A673 (cell line): ENCODE data around the gene FIS1.

Source experiments
- CTCF ChIP-seq: fragments of 300-800, 200-600 bp; sonication (generic); conservative IDR thresholded peaks from 2 replicates; pipeline ENCODE4 v1.5.1; 2017; ENCODE audit warnings: low read depth, mild to moderate bottlenecking, antibody characterized with exemption, low read length, moderate library complexity, mixed read lengths
- EZH2 ChIP-seq: fragments of 200-600 bp; sonication (generic); IDR thresholded peaks from 2 replicates; pipeline ENCODE4 v1.6.1; 2017; ENCODE audit warnings: borderline replicate concordance, low read depth, mild to moderate bottlenecking, mixed read lengths, antibody characterized with exemption, low read length; ENCODE audit not compliant: poor library complexity, severe bottlenecking

DNA sequence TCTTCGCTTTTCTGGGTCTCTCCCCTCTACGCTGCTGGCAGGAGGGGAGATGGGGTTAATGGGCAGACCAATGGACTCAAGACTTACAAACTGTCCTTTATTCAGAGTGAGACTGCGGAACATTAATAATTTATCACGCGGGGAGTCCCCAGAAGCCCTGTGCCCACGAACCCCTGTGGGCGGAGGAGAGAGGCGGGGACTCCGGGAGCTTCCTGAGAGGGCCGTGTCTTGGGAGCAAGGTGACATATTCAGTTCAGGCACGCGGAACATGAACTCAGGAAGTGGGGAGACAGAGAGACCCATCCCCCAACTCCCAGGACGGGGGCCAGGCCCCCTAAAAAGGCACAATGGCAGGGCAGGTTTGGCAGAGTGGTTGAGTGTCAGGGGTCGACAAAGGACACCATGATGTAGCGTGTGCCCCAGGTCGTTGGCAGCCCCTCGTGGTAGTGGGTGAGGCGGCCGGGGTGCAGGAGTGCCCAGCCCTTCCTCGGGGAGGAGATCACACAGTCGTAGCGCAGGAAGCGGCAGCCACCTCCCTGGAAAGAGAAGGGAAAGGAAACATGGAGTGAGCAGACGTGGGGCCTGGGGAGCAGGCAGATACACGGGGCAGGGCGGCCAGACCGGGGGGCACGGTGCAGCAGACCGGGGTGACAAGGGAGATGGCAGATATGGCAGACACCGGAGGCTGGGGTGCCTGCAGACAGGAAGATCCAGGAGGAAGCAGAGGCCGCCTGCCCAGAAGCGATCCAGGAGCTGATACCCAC is 38.8 kb downstream of the FIS1 start:
- no peak for TF ChIP-seq CTCF
- TF ChIP-seq EZH2: no peak
